WTC11 (cell line): ENCODE results near the gene SLC19A1.

Experiments used
- CREM ChIP-seq: sonication (generic); formaldehyde crosslinking; IDR thresholded peaks from 2 replicates; pipeline ENCODE4 v1.8.1; 2022; ENCODE audit warnings: mild to moderate bottlenecking, missing genetic modification reagents, moderate library complexity
- ZNF138 ChIP-seq: sonication (generic); formaldehyde crosslinking; conservative IDR thresholded peaks from 2 replicates; pipeline ENCODE4 v1.8.1; 2022; ENCODE audit warnings: mild to moderate bottlenecking, moderate library complexity, missing genetic modification reagents
- TF ChIP-seq, protein P1 (sequence below): fragments of 200-600 bp; IDR thresholded peaks from 2 replicates; pipeline ENCODE4 v1.8.0; 2022; ENCODE audit warnings: antibody characterized with exemption

DNA sequence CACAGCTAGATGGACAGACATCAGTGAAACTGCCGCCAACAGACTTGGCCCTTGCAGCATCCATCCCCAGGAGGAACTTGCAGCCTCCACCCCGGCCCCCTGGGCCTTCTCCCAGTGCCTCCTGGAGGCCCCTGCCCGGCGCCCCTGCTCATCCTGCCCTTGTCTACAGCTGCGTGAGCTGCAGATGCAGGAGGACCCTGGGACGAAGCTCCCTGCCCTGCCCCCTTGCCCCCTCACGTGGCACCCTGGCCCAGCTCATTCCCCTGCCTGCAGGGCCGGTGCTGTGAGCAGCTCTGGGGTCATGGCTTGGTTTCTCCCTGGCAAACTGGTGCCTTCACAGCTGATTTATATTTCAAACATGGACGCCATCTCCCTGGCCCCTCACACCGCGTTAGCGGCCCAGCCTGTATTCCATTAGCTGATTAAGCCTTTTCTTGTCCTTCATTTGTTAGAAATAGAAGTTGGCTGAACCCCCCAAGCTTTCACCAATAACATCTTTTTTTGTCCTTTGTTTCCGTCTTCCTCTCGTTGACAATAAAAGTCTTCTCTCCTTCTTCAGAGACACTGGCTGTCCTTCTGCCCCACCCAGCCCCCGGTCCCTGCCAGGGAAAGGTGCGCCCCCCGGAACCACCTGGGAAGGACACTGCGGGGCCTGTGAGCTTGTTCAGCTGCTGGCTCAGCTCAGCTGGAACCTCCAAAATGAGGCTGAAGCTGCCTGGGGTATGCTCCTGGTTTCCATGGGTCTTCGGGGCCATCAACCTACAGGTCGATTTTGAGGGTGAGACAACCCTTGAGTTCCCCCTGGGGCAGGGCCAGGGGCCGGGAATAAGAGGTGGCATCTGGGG lies 34.0 kb upstream of the SLC19A1 start:
- TF ChIP-seq, protein P1, sequence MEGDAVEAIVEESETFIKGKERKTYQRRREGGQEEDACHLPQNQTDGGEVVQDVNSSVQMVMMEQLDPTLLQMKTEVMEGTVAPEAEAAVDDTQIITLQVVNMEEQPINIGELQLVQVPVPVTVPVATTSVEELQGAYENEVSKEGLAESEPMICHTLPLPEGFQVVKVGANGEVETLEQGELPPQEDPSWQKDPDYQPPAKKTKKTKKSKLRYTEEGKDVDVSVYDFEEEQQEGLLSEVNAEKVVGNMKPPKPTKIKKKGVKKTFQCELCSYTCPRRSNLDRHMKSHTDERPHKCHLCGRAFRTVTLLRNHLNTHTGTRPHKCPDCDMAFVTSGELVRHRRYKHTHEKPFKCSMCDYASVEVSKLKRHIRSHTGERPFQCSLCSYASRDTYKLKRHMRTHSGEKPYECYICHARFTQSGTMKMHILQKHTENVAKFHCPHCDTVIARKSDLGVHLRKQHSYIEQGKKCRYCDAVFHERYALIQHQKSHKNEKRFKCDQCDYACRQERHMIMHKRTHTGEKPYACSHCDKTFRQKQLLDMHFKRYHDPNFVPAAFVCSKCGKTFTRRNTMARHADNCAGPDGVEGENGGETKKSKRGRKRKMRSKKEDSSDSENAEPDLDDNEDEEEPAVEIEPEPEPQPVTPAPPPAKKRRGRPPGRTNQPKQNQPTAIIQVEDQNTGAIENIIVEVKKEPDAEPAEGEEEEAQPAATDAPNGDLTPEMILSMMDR: no peak
- TF ChIP-seq CREM (CRISPR knock-in tag): no peak
- no peak for TF ChIP-seq ZNF138 (CRISPR knock-in tag)
